Peyer's patch (tissue), 4 donors: ENCODE data around the gene ZBTB7A. TPM values are rescaled to one million over a fixed set of nuclear protein-coding genes. Genes with fewer than 3 reads are reported as not detected.

Source experiments
- DNase-seq, 3 donors: peaks; one replicate each; pipeline ENCODE4 v3.0.0-alpha.2; 2017 to 2019
- H3K27ac ChIP-seq, 4 donors: fragments of 200-600 bp; sonication (generic); one replicate each; pipeline ENCODE4 v1.5.1; 2016 to 2019
- H3K27me3 ChIP-seq, 2 donors: fragments of 200-600 bp; sonication (generic); one replicate each; pipeline ENCODE4 v1.5.1; 2019
- H3K36me3 ChIP-seq, 3 donors: fragments of 200-600 bp; sonication (generic); one replicate each; pipeline ENCODE4 v1.5.1; 2016 to 2019
- H3K4me1 ChIP-seq, 4 donors: fragments of 200-600 bp; sonication (generic); one replicate each; pipeline ENCODE4 v1.5.1; 2016 to 2019
- H3K4me3 ChIP-seq, 4 donors: fragments of 200-600 bp; sonication (generic); 1 replicate in 3 of 4; 2 replicates in 1 of 4; pipeline ENCODE4 v1.5.1; 2016 to 2019; ENCODE audit warnings: mild to moderate bottlenecking in 1 of 4
- H3K9me3 ChIP-seq, 4 donors: fragments of 200-600 bp; sonication (generic); one replicate each; pipeline ENCODE4 v1.5.1; 2016 to 2019; ENCODE audit warnings: mild to moderate bottlenecking in 1 of 4
- POLR2A ChIP-seq, 2 donors: fragments of 450-650 bp; IDR thresholded peaks; one replicate each; pipeline ENCODE4 v1.5.1; 2017; ENCODE audit warnings: antibody characterized with exemption in 2 of 2, mild to moderate bottlenecking in 2 of 2, moderate library complexity in 2 of 2
- total RNA-seq, 4 donors: library from RNA; depleted of rRNA; stranded (reverse); fragments of >200 nt; gene quantifications; one replicate each; pipeline ENCODE4 v1.1.0, GENCODE V29; 2016
- TF ChIP-seq, protein P1 (sequence below), 6 experiments: fragments of 450-650 bp in 4 of 6; fragments of 200-600 bp in 2 of 6; sonication (generic) in 1 of 6; IDR thresholded peaks; one replicate each; pipeline ENCODE4 v1.5.1; 2017 to 2019; ENCODE audit warnings: antibody characterized with exemption in 6 of 6, mild to moderate bottlenecking in 3 of 6, moderate library complexity in 1 of 6

ZBTB7A gene
- total RNA-seq, 4 donors from 2014 or later = 74.3 to 149 (median 96.1) TPM

DNA sequence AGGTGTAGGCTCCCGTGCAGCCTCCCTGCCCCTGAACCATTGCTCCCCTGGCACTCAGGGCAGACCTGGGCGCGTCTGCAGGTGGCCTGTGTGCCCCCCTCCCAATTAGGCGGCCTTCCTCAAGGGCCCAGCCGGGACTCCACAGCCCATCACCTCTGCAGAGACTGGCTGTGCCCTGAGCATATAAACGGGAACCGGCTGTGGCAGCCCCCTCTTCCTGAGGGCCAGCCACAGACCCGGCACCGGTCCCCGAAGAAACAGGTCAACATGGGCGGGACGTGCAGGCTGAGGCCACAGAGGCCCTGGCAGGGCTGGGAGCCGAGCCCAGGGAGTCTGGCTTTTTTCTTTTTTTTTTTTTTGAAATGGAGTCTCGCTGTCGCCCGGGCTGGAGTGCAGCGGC lies 47.1 kb downstream of the ZBTB7A start:
- Histone ChIP-seq H3K4me1 (peaks cover 0 to 20% (median 0%) of the 10 kb centered on the region in 4 donors), H3K36me3 (peaks cover 0 to 32% (median 0%) of the 10 kb centered on the region in 3 donors), H3K4me3 (no peak overlapping the region), H3K27me3 (no peaks in the 10 kb centered on the region), H3K27ac (peak overlapping the region in 1 of 4 donors; percentile 31), H3K9me3 (no peaks in the 10 kb centered on the region)
- DNase-seq = peak in 1 of 3 donors; percentile 43
- TF ChIP-seq, protein P1, sequence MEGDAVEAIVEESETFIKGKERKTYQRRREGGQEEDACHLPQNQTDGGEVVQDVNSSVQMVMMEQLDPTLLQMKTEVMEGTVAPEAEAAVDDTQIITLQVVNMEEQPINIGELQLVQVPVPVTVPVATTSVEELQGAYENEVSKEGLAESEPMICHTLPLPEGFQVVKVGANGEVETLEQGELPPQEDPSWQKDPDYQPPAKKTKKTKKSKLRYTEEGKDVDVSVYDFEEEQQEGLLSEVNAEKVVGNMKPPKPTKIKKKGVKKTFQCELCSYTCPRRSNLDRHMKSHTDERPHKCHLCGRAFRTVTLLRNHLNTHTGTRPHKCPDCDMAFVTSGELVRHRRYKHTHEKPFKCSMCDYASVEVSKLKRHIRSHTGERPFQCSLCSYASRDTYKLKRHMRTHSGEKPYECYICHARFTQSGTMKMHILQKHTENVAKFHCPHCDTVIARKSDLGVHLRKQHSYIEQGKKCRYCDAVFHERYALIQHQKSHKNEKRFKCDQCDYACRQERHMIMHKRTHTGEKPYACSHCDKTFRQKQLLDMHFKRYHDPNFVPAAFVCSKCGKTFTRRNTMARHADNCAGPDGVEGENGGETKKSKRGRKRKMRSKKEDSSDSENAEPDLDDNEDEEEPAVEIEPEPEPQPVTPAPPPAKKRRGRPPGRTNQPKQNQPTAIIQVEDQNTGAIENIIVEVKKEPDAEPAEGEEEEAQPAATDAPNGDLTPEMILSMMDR (IDR thresholded peaks at IDR 0.05) = no peak
- no peak for TF ChIP-seq POLR2A (IDR thresholded peaks at IDR 0.05)

DNA sequence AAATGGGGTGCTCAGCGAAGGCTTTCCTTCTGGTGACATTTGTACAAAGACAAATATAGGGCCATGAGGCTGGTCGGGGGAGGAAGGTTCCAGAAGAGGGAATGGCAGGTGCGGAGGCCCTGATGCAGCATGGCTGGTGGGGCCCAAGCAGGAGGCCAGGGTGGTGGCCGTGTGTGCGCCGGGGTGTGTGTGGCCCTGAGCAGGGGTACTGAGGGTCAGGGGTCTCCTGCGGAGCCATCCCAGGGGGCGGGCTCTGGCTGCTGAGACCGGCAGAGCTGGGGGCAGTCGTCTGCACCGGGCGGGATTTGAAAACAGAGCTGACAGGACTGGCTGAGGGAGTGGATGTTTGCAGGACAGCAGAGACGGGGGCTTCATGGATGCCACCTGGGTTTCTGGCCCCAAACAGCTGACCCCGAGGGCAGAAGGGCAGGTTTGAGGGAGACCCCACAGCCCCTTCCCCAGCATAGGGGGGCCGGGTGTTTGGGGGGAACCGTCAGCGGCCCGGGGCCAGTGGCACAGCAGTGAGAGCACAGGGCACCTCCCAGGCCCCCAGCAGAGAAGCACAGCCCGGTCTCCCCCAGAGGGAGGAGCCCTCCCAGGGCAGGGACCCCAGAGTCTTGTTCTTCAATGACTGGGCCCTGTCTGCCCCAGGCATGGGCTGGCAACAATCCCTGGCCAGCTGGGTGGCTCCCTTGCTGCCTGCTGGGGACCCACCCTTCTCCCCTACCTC lies 47.8 kb downstream of the ZBTB7A start:
- Histone ChIP-seq H3K36me3 (peaks cover 0 to 32% (median 0%) of the 10 kb centered on the region in 3 donors), H3K4me3 (no peak overlapping the region), H3K27me3 (no peaks in the 10 kb centered on the region), H3K4me1 (peaks cover 0 to 25% (median 0%) of the 10 kb centered on the region in 4 donors), H3K27ac (peak overlapping the region in 1 of 4 donors; percentile 31), H3K9me3 (no peaks in the 10 kb centered on the region)
- TF ChIP-seq POLR2A (IDR thresholded peaks at IDR 0.05) = no peak
- TF ChIP-seq, protein P1 (IDR thresholded peaks at IDR 0.05) = no peak
- no peak for DNase-seq

DNA sequence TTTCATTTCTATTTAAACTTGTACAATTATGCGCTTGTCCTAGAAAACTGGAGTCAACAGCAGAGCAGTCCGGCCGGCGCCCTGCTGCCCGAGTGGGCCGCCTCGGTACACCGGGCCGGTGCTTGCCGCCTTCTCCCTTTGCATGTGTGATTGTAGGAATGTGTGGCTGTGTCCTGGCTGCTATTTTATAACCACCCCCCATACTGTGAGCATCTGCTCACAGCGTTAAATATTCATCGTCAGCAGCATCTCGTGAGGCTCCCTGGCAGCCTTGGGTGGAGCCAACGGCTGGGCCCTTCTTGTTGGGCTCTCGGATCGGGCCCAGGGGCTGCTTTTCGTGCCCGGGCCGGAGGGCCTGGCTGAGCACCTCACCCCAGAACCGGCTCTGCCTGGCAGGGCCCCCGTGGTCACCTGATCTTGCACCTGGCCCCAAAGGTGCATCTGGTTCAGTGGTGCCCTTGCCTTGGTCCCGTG lies 48.5 kb downstream of the ZBTB7A start:
- Histone ChIP-seq H3K27me3 (no peaks in the 10 kb centered on the region), H3K4me1 (peaks cover 0 to 28% (median 0%) of the 10 kb centered on the region in 4 donors), H3K9me3 (no peaks in the 10 kb centered on the region), H3K36me3 (peaks cover 0 to 33% (median 0%) of the 10 kb centered on the region in 3 donors), H3K27ac (no peak overlapping the region), H3K4me3 (no peak overlapping the region)
- no peak for DNase-seq
- TF ChIP-seq, protein P1 (IDR thresholded peaks at IDR 0.05) = no peak
- TF ChIP-seq POLR2A (IDR thresholded peaks at IDR 0.05) = no peak

DNA sequence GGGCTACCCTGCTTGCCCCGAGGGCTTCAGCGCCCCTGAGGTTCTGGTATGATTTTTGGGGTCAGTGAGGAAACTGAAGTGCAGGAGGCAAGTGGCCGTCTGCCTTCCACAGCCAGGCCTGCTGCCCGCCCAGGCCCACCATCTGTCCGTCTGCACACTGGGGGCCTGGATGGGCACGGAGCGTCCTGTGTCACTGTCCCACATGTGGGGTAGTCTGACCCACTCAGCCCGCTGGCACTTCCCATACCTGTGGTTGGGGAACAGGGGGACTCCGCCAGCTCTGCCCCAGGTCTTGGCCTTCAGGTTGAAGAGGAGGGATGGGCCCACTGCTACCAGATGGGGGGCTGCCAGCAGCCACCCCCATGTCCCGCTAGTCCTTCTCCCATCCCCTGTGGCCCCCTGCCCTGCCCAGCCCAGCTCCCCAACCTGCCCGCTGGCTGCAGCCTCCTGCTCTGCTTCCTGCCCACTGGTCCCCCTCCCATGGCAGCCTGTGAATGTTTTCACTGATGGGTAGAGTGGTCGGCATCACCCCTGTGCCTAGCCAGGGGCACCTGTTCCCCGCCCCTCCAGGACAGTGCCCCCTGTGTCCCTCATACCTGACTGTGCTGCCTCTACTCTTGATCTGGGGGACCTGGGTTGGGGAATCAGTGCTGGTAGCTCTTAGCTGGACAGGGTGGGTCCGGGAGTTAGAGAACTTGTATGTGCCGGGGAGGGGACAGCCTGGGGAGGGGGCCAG lies 49.6 kb downstream of the ZBTB7A start:
- H3K36me3 ChIP-seq = peaks cover 0 to 41% (median 0%) of the 10 kb centered on the region in 3 donors

DNA sequence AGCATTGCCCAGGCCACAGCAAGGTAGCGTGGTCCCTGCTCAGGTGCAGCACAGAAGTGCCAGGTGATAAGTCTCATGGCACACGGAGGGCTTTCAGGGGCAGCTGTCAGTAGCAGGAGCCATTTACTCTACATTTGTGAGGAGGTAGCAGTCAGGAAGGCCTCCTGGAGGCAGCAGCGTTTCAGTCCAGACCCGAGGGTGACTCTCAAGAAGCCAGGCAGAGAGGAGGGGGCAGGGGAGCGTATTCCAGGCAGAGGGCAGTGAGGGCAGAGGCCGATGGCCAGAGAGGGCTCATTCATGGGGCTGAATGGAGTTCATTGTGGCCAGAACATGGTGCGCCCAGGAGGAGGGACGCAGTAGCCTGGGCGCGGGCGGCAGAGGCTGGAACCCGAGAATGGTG lies 50.2 kb downstream of the ZBTB7A start:
- Histone ChIP-seq H3K27ac (peak overlapping the region in 1 of 4 donors; percentile 60), H3K27me3 (no peaks in the 10 kb centered on the region), H3K9me3 (no peaks in the 10 kb centered on the region), H3K36me3 (peaks cover 0 to 41% (median 0%) of the 10 kb centered on the region in 3 donors), H3K4me1 (peaks cover 0 to 28% (median 0%) of the 10 kb centered on the region in 4 donors), H3K4me3 (no peak overlapping the region)
- DNase-seq = no peak
- no peak for TF ChIP-seq POLR2A (IDR thresholded peaks at IDR 0.05)
- TF ChIP-seq, protein P1 (IDR thresholded peaks at IDR 0.05) = no peak

More for the DNA sequence above, 49.6 kb downstream of the ZBTB7A start:
- Histone ChIP-seq H3K27me3 (no peaks in the 10 kb centered on the region), H3K4me3 (no peak overlapping the region), H3K9me3 (no peaks in the 10 kb centered on the region), H3K4me1 (peaks cover 0 to 28% (median 0%) of the 10 kb centered on the region in 4 donors), H3K27ac (no peak overlapping the region)
- TF ChIP-seq, protein P1 (IDR thresholded peaks at IDR 0.05) = no peak
- no peak for TF ChIP-seq POLR2A (IDR thresholded peaks at IDR 0.05)
- DNase-seq = no peak
